ENCODE data around the gene TOMM6.
"Not testable (repeated sequence)": the region's sequence is repeated elsewhere in the genome, so short reads cannot be mapped to it uniquely, and the experiment has no call there.

Gene TOMM6

DNA sequence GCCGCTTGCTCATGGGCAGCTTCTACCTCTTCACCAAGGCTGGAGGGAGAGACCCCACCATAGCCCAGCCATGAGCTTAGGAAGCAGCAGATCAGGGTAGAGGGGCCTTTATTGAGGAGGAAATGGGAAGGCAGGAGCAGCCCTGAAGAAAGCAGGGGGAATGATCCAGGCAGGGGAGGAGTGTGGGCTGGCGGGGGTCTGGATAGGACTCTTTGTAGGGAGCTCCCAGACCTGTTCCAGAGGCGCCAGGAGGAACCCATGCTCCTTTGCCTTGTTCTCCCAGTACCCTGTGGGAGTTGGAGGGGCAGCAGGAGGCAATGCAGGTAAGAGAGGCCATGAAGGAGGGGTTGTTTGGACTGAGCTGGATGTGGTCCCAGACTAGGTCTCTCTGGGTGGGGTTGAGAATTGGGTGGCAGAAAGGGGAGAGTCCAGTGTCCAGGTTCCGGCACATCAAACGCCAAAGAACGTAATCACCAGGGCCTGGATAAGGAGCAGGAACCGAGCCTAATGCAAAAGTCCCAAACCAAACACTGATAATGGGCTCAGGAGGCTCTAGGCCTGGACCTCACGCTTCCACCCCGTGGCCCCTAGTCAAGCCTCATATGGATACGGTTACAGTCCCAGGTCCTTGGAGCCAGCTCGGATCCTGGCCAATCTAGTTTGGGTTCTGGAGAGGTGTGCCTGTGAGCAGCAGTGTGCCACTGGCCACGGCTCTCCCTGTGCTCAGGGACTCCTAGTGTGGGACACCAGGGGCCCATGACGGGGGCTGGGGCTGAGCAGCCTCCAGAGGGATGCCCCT, 28.2 kb upstream of the TOMM6 start:
- H3K4me3 ChIP-seq (ENCODE audit: low read length): no peak overlapping the region

DNA sequence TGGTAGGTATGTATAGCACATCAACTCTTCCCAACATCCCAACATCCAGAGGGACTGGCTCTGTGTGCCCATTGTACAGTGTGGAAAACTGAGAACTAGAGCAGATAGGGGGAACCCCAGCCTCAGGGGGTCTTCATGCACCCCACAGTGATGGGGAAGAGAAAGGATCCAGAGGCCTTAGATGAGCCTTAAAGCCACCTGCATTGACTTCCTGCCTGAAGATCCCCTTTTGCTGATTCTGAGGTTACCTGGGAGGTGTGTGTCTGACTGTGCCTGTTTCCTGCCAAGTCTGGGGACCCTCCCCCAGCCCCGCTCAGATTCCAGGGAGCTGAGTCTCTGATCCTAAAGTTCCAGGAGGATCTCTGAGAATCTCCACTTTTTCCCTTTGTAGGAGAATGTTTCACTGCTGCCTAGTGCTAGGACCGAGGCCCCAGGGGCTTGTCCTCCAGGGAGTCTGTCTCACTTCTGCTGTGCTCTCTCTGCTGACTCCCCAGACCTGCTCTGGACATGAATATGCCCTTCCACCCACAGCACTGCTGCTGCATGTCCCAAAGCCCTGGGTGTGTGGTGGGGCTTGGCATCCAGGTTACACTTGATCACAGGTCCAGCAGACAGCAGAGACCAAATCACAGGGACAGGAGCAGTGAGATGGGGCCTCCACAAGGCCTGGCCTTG, 27.5 kb upstream of the TOMM6 start:
- no peak for DNase-seq (ENCODE audit: low read depth, low spot score)
- no peak overlapping the region for H3K4me3 ChIP-seq (ENCODE audit: low read length)

More for the DNA sequence above, 28.2 kb upstream of the TOMM6 start:
- DNase-seq (ENCODE audit: low read depth, low spot score): no peak

GRCh38 chr6:41763470-41763869, 24.0 kb upstream of the TOMM6 start:
- no peak overlapping the region for H3K4me3 ChIP-seq (ENCODE audit: low read length)
- DNase-seq (ENCODE audit: low read depth, low spot score): no peak

- H3K4me3 ChIP-seq (ENCODE audit: low read length); DNase-seq (ENCODE audit: low read depth, low spot score): not testable (repeated sequence)
These were observed 21.3 kb upstream of the TOMM6 start for GRCh38 chr6:41766043-41766664.

GRCh38 chr6:41767112-41767833, 20.2 kb upstream of the TOMM6 start:
- H3K4me3 ChIP-seq (ENCODE audit: low read length): no peak overlapping the region
- DNase-seq (ENCODE audit: low read depth, low spot score): no peak

DNA sequence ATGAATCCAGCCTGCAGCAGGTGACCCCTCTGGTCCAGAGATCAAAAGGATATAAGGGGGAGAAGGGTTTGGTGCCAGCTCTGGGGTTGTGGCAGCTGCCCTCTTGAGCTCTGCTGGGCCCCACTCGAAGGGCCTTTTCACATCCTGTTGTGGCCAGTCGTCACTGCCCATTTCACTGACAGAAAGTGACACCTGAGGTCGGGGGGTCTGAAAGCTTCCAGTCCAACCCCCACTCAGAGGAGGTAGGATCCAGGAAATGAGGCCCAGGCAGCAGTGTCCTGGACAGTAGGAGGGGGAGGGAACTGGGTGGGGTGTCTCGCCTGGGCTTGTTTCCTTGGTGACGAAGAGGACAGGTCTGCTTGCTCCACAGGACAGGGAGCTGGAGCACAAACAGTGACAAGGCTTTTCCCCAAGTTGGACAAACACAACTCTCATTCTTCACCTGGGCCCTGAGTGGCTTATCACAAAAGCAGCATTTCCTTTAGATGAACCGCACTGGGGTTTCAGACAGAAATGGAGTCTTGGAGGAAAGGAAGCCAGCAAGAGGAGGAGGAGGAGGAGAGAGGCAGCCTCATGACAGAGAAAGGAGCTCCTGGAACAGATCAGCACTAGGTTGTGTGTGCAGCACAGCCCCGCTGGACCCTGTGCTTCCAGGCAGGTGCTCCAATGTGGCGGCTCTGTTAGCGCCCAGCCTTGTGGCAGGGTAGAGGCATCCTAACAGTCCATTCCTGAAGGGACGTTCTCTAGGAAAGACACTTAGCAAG, 18.8 kb upstream of the TOMM6 start:
- peak; percentile 44 for DNase-seq (ENCODE audit: low read depth, low spot score)
- H3K4me3 ChIP-seq (ENCODE audit: low read length): no peak overlapping the region

- H3K4me3 ChIP-seq (ENCODE audit: low read length): no peak overlapping the region
- no peak for DNase-seq (ENCODE audit: low read depth, low spot score)
These were observed 18.1 kb upstream of the TOMM6 start for GRCh38 chr6:41769376-41769775.

DNA sequence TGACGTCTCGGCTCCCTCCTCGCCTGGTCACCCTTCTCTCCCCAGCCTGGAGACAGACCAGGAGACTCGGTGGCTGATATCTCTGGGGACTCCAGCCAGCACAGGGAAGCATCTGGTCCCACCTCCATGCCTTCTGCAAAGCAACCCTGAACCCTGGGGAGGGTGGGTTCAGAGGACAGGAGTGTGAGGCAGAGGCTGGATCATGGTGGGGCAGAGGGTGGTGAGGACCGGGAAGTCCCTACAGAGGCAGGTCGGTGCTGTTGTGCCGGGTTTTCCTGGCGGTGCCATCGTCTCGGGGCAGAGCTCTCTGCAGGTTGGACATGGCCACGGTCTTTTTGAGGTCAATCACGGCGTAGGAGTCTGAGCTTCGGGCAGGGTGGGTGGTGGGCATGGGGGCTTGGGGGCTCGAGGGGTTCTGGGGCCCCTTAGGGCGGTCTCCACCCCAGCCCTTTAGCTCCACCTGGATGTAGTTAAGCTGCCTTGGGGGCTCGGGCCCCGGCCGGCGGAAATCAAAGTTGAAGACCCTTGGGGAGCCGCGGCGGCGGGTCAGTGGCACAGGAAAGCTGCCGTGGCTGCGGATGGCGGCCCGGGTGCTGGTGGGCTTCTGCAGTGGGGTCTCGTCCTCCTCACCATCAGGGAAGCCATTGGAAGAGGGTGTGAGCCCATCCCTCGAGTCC, 17.0 kb upstream of the TOMM6 start:
- no peak overlapping the region for H3K4me3 ChIP-seq (ENCODE audit: low read length)
- DNase-seq (ENCODE audit: low read depth, low spot score): no peak

- no peak overlapping the region for H3K4me3 ChIP-seq (ENCODE audit: low read length)
- DNase-seq (ENCODE audit: low read depth, low spot score): no peak
These were observed 16.2 kb upstream of the TOMM6 start for GRCh38 chr6:41771058-41771983.

DNA sequence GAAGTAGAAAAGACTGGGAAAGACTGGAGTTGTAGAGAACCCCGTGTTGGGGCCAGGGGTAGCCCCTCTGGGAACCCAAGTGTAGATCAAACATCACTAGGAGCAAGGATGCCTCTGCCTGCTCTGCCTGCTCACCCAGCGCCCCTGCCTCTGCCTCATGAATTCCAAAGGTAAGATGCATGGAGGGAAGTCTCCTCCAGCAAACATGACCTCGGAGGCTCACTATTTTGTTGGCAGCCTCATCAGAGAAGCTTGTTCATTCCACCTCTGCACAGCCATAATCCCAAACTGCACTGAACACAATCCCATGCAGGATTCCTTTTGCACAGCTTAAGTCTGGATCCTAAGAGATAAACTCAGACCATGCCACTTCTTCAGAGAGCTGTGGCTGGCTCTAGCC, 12.7 kb upstream of the TOMM6 start:
- no peak for DNase-seq (ENCODE audit: low read depth, low spot score)
- no peak overlapping the region for H3K4me3 ChIP-seq (ENCODE audit: low read length)

DNA sequence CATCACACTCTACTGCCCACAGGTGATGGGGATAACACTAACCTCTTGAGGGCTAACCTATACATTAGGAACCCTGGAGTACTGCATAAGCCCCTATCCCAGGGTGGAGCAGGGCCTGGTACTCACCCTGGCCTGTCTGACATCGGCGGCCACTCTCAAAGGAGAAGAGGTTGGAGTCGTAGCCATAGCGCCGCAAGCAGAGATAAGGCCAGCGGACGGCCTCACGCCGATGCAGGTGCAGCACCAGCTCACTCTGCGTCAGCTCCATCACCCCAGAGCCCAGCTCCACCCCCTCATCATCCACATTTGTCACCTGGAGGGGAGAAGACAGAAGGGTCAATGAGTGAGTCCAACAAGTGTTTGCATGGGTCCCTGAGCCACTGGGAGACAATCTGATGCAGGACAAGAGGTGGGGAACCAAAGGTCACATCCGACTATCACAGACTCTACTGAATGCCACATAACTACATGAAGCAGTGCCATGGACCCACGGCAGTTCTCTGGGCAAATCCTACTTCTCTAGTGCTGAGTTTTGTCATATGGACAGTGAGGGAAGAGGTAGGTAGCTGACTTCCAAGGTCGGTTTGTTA, 12.1 kb upstream of the TOMM6 start:
- H3K4me3 ChIP-seq (ENCODE audit: low read length): no peak overlapping the region
- DNase-seq (ENCODE audit: low read depth, low spot score): no peak

DNA sequence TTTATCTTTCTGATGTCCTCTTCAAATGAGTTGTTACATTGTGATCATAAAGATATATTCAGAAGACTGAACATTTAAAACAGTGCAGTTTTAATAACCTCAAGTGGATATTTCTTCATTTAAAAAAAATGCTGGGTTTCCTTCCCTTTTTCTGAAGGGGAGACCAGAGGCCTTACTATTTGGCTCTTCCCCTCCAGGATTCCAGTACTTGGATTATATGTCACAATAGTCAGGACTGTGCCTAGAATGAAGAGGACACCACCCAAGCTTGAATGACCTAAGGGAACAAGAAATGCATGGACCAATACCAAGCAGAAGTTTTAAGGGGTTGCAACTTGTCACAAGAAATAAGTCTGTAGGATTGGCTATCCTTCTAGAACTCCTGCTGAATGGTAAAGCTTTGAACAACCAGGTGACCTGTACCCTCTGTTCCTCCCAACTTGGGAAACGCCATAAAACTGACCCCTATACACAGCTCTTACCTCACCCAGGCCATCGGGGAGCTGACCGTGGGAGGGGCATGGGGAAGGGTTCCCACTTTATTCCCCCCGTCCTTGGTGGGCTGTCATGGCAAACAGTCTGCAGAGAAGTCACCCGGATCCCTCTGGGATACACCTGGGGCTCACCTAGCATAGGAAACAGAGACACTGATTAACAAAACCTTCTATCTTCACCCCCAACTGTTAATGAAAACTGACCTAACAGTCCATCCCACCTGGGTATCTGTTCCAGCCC, 9.8 kb upstream of the TOMM6 start:
- no peak overlapping the region for H3K4me3 ChIP-seq (ENCODE audit: low read length)
- DNase-seq (ENCODE audit: low read depth, low spot score): no peak

GRCh38 chr6:41778895-41779294, 8.6 kb upstream of the TOMM6 start:
- no peak for DNase-seq (ENCODE audit: low read depth, low spot score)
- peak overlapping the region; percentile 75 for H3K4me3 ChIP-seq (ENCODE audit: low read length)

- no peak for DNase-seq (ENCODE audit: low read depth, low spot score)
These were observed 8.2 kb upstream of the TOMM6 start for GRCh38 chr6:41779336-41779735.

GRCh38 chr6:41779788-41780550, 7.5 kb upstream of the TOMM6 start, which contains the start of gene FRS3:
TSS of gene FRS3 (minus strand) at chr6:41779900. CDS start at chr6:41776987, 2,913 bp downstream.
- H3K4me3 ChIP-seq (ENCODE audit: low read length): peak within 1 kb of the TSS; percentile 75
- DNase-seq (ENCODE audit: low read depth, low spot score): peak; percentile 94

More at GRCh38 chr6:41779336-41779735, 8.2 kb upstream of the TOMM6 start:
- H3K4me3 ChIP-seq (ENCODE audit: low read length): peak overlapping the region; percentile 75
